A673 (cell line): ENCODE measurements around the gene EFCAB5. TPM values are rescaled to one million over a fixed set of nuclear protein-coding genes. Genes with fewer than 3 reads are reported as not detected.
"Not testable (repeated sequence)": the region's sequence is repeated elsewhere in the genome, so short reads cannot be mapped to it uniquely, and the experiment has no call there.

ENCODE experiments used
- BruUV-seq: library from RNA; stranded (reverse); fragments of 400-500 nt; replicated peaks from 2 replicates; lab custom pipeline; 2021; lab: Mats Ljungman, UMichigan
- CTCF ChIA-PET: fragments of 300-600 bp; sonication (Branson Sonifier 250); formaldehyde crosslinking; loops from one replicate; lab custom pipeline; 2022; ENCODE audit warnings: antibody characterized with exemption; lab: Charles Lee
- POLR2A ChIA-PET: fragments of 300-600 bp; sonication (Branson Sonifier 250); formaldehyde crosslinking; loops from one replicate; lab custom pipeline; 2022; ENCODE audit warnings: antibody characterized with exemption; ENCODE audit not compliant: low non-redundant PET; lab: Charles Lee
- DNase-seq: peaks from one replicate; pipeline ENCODE4 v3.0.0-alpha.2; 2015; ENCODE audit warnings: low spot score
- H3K27ac ChIP-seq: fragments of 200-600 bp; sonication (generic); 2 replicates; pipeline ENCODE4 v1.5.1; 2016; ENCODE audit warnings: mixed run types, low read depth, mild to moderate bottlenecking, mixed read lengths, antibody characterized with exemption, low read length; ENCODE audit not compliant: poor library complexity, severe bottlenecking
- H3K27me3 ChIP-seq: fragments of 200-600 bp; sonication (generic); replicated peaks from 2 replicates; pipeline ENCODE4 v1.6.1; 2017; ENCODE audit warnings: mixed run types, low read depth, mild to moderate bottlenecking, mixed read lengths, antibody characterized with exemption, low read length; ENCODE audit not compliant: insufficient read depth, poor library complexity
- H3K36me3 ChIP-seq: fragments of 200-600 bp; sonication (generic); 2 replicates; pipeline ENCODE4 v1.6.1; 2016; ENCODE audit warnings: mixed run types, mild to moderate bottlenecking, mixed read lengths, antibody characterized with exemption, low read length; ENCODE audit not compliant: insufficient read depth, poor library complexity, severe bottlenecking
- H3K4me1 ChIP-seq: fragments of 200-600 bp; sonication (generic); 2 replicates; pipeline ENCODE4 v1.6.1; 2017; ENCODE audit warnings: mixed run types, mild to moderate bottlenecking, mixed read lengths, antibody characterized with exemption, low read length; ENCODE audit not compliant: insufficient read depth, poor library complexity, severe bottlenecking
- H3K4me3 ChIP-seq: fragments of 200-600 bp; sonication (generic); 2 replicates; pipeline ENCODE4 v1.5.1; 2016; ENCODE audit warnings: low read depth, mixed run types, mild to moderate bottlenecking, mixed read lengths, low read length; ENCODE audit not compliant: poor library complexity, severe bottlenecking
- H3K9me3 ChIP-seq: fragments of 200-600 bp; sonication (generic); 2 replicates; pipeline ENCODE4 v1.6.1; 2016; ENCODE audit warnings: mixed run types, low read depth, mild to moderate bottlenecking, mixed read lengths, antibody characterized with exemption, low read length; ENCODE audit not compliant: poor library complexity, severe bottlenecking
- CTCF ChIP-seq: fragments of 300-800, 200-600 bp; sonication (generic); conservative IDR thresholded peaks from 2 replicates; pipeline ENCODE4 v1.5.1; 2017; ENCODE audit warnings: low read depth, mild to moderate bottlenecking, antibody characterized with exemption, low read length, moderate library complexity, mixed read lengths
- EZH2 ChIP-seq: fragments of 200-600 bp; sonication (generic); IDR thresholded peaks from 2 replicates; pipeline ENCODE4 v1.6.1; 2017; ENCODE audit warnings: borderline replicate concordance, low read depth, mild to moderate bottlenecking, mixed read lengths, antibody characterized with exemption, low read length; ENCODE audit not compliant: poor library complexity, severe bottlenecking
- intact Hi-C: fragments of 100-400 bp; cut with micrococcal nuclease; formaldehyde crosslinking; loops from one replicate; pipeline ENCODE4 v1.10.0; 2022; ENCODE audit not compliant: unreplicated experiment
- total RNA-seq: library from RNA; stranded (reverse); gene quantifications from 2 replicates; pipeline ENCODE4 v1.2.3, GENCODE V29; 2021

The EFCAB5 gene
- total RNA-seq, 1 experiment from 2014 or later = 2.8 TPM

GRCh38 chr17:30117675-30118081, 176.2 kb downstream of the EFCAB5 start:
- POLR2A ChIA-PET = interaction anchor here (0.5 to 1.0 kb wide), 2 partner anchors 206 to 741 kb away, joined by 3 read pairs; no protein-coding TSS in a partner anchor
- peaks cover 22% of the 10 kb centered on the region for H3K36me3 ChIP-seq
- intact Hi-C loops = no loop called here
- CTCF ChIA-PET = no interaction called here
- no peaks in the 10 kb centered on the region for H3K27me3 ChIP-seq
- BruUV-seq = no TSS peak
- peak overlapping the region; percentile 78 for H3K4me3 ChIP-seq
- TF ChIP-seq CTCF = no peak
- no peak for TF ChIP-seq EZH2
- peaks cover 20% of the 10 kb centered on the region for H3K4me1 ChIP-seq
- H3K9me3 ChIP-seq = no peaks in the 10 kb centered on the region
- peak overlapping the region; percentile 97 for H3K27ac ChIP-seq
- DNase-seq = peak; percentile 45

DNA sequence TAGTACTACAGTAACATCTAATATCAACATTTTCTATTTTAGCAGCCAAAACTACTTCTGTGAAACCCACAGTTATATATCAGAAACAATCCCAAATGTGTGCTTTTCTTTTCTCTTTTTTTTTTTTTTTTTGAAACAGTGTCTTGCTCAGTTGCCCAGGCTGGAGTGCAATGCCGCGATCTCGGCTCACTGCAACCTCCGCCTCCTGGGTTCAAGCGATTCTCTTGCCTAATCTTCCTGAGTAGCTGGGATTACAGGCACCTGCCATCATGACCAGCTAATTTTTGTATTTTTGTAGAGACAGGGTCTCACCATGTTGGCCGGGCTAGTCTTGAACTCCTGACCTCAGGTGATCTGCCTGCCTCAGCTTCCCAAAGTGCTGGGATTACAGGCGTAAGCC, 177.2 kb downstream of the EFCAB5 start:
- BruUV-seq, intact Hi-C loops, H3K9me3 ChIP-seq, DNase-seq, H3K27me3 ChIP-seq, H3K27ac ChIP-seq, CTCF ChIA-PET: not testable (repeated sequence)
- POLR2A ChIA-PET = interaction anchor here (0.7 kb wide), 1 partner anchor 24 kb away, joined by 11 read pairs; no protein-coding TSS in a partner anchor
- peak overlapping the region; percentile 78 for H3K4me3 ChIP-seq
- peaks cover 11% of the 10 kb centered on the region for H3K4me1 ChIP-seq
- peaks cover 22% of the 10 kb centered on the region for H3K36me3 ChIP-seq

- POLR2A ChIA-PET = no interaction called here
- Histone ChIP-seq H3K36me3 (peaks cover 43% of the 10 kb centered on the region), H3K27me3 (no peaks in the 10 kb centered on the region), H3K4me3 (no peak overlapping the region), H3K4me1 (peaks cover 7% of the 10 kb centered on the region), H3K27ac (no peak overlapping the region), H3K9me3 (no peaks in the 10 kb centered on the region)
- CTCF ChIA-PET = interaction anchor here (1.5 kb wide), 1 partner anchor 20 kb away, joined by 5 read pairs; no protein-coding TSS in a partner anchor
- no TSS peak for BruUV-seq
- DNase-seq = no peak
- intact Hi-C loops = no loop called here
- TF ChIP-seq CTCF = no peak
- TF ChIP-seq EZH2 = no peak
These were observed 182.9 kb downstream of the EFCAB5 start for GRCh38 chr17:30124273-30124796.

DNA sequence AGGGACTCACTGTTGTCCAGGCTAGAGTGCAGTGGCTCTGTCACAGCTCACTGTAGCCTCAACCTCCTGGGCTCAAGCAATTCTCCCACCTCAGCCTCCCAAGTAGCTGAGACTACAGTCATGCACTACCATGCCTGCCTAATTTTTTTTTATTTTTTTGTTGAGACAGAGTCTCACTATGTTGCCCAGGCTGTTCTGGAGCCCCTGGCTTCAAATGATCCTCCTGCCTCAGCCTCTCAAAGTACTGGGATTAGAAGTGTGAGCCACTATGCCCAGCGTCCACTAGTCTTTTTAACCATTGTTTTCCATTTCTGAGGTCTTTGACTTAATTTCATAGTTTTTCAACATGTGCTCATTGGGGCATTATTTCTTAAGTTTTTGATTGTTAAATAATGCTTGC, 188.7 kb downstream of the EFCAB5 start:
- Histone ChIP-seq H3K27me3 (no peaks in the 10 kb centered on the region), H3K27ac (peak overlapping the region; percentile 21), H3K9me3 (no peaks in the 10 kb centered on the region), H3K4me1 (no peaks in the 10 kb centered on the region), H3K4me3 (no peak overlapping the region), H3K36me3 (peaks cover 53% of the 10 kb centered on the region)
- ChIA-PET CTCF (no interaction called here), POLR2A (no interaction called here)
- TF ChIP-seq EZH2 = no peak
- TF ChIP-seq CTCF = no peak
- no TSS peak for BruUV-seq
- intact Hi-C loops = no loop called here
- DNase-seq = no peak
